CD8-positive, alpha-beta memory T cell (primary cell): Measurements from ENCODE around the gene ADD1. TPM values are rescaled to one million over a fixed set of nuclear protein-coding genes. Genes with fewer than 3 reads are reported as not detected.
A peak's percentile ranks its signal among the peaks of the same experiment; 100 is the strongest.

Source experiments
- CTCF ChIA-PET: fragments of 350-600 bp; sonication (Branson Sonifier 250); formaldehyde crosslinking; loops from one replicate; lab custom pipeline; 2021; ENCODE audit warnings: antibody characterized with exemption; lab: Charles Lee
- POLR2A ChIA-PET: fragments of 350-600 bp; sonication (Branson Sonifier 250); formaldehyde crosslinking; loops from one replicate; lab custom pipeline; 2021; ENCODE audit warnings: antibody characterized with exemption; lab: Charles Lee
- DNase-seq, 5 donors: peaks; one replicate each; pipeline versions ENCODE4 v3.0.0 to v3.0.0-alpha.2; 2020 to 2022; ENCODE audit warnings: mixed read lengths in 1 of 5
- H3K27ac ChIP-seq: one replicate; pipeline ENCODE4 v1.7.0; 2013; ENCODE audit warnings: low read depth, mild to moderate bottlenecking, low read length, moderate library complexity
- H3K27me3 ChIP-seq: 2 replicates; pipeline ENCODE4 v1.7.0; 2013; ENCODE audit warnings: low read length, mild to moderate bottlenecking; ENCODE audit not compliant: insufficient read depth, poor library complexity, severe bottlenecking
- H3K36me3 ChIP-seq: 2 replicates; pipeline ENCODE4 v1.7.0; 2013; ENCODE audit warnings: mild to moderate bottlenecking, low read length, moderate library complexity; ENCODE audit not compliant: insufficient read depth
- H3K4me1 ChIP-seq: 2 replicates; pipeline ENCODE4 v1.7.0; 2013; ENCODE audit warnings: mild to moderate bottlenecking, low read length, moderate library complexity; ENCODE audit not compliant: insufficient read depth
- H3K4me3 ChIP-seq: 2 replicates; pipeline ENCODE4 v1.7.0; 2013; ENCODE audit warnings: mild to moderate bottlenecking, low read length
- H3K9me3 ChIP-seq: 2 replicates; pipeline ENCODE4 v1.7.0; 2013; ENCODE audit warnings: mild to moderate bottlenecking, low read length
- H3K27ac Mint-ChIP-seq, 8 donors: one replicate each; pipeline ENCODE4 v1.8.0; 2020 to 2021; ENCODE audit warnings: mixed read lengths in 8 of 8, mild to moderate bottlenecking in 6 of 8, inconsistent platforms in 3 of 8, moderate library complexity in 3 of 8
- H3K27me3 Mint-ChIP-seq, 2 donors: one replicate each; pipeline ENCODE4 v1.8.0; 2020 to 2021; ENCODE audit warnings: mixed read lengths in 2 of 2, mild to moderate bottlenecking in 1 of 2, moderate library complexity in 1 of 2
- H3K36me3 Mint-ChIP-seq, 3 donors: one replicate each; pipeline ENCODE4 v1.8.0; 2020 to 2021; ENCODE audit warnings: mixed read lengths in 3 of 3, inconsistent platforms in 1 of 3, mild to moderate bottlenecking in 1 of 3
- H3K4me1 Mint-ChIP-seq, 3 donors: one replicate each; pipeline ENCODE4 v1.8.0; 2020 to 2021; ENCODE audit warnings: mixed read lengths in 3 of 3, inconsistent platforms in 1 of 3, mild to moderate bottlenecking in 1 of 3
- H3K4me3 Mint-ChIP-seq, 7 donors: one replicate each; pipeline ENCODE4 v1.8.0; 2020 to 2021; ENCODE audit warnings: mixed read lengths in 7 of 7, mild to moderate bottlenecking in 6 of 7, moderate library complexity in 4 of 7, inconsistent platforms in 2 of 7
- H3K9me3 Mint-ChIP-seq, 5 donors: one replicate each; pipeline ENCODE4 v1.8.0; 2020 to 2022; ENCODE audit warnings: mixed read lengths in 5 of 5, mild to moderate bottlenecking in 3 of 5, moderate library complexity in 2 of 5, inconsistent platforms in 1 of 5
- polyA plus RNA-seq: library from polyadenylated mRNA; unstranded; fragments of 300-500 nt; fragmentation: Illumina TruSeq; gene quantifications from one replicate; pipeline ENCODE4 v1.2.3, GENCODE V29; 2021
- total RNA-seq, 2 experiments: library from RNA; stranded (reverse); gene quantifications; one replicate each; pipeline ENCODE4 v1.2.3, GENCODE V29; 2021

Gene ADD1
- total and polyA plus RNA-seq, 3 experiments from 2014 or later: 185 to 217 (median 192) TPM

GRCh38 chr4:2867758-2868491 is 24.3 kb downstream of the ADD1 start:
- Mint-ChIP-seq H3K27ac (peak overlapping the region in 6 of 8 donors; percentile 21 to 94 (median 51)), H3K36me3 (peaks cover 0 to 33% (median 0%) of the 10 kb centered on the region in 3 donors), H3K4me3 (no peak overlapping the region), H3K9me3 (no peaks in the 10 kb centered on the region), H3K4me1 (peaks cover 68 to 90% (median 89%) of the 10 kb centered on the region in 3 donors), H3K27me3 (no peaks in the 10 kb centered on the region)
- Histone ChIP-seq H3K36me3 (peaks cover 3% of the 10 kb centered on the region), H3K27ac (no peak overlapping the region), H3K4me1 (peaks cover 31% of the 10 kb centered on the region), H3K9me3 (no peaks in the 10 kb centered on the region), H3K4me3 (no peak overlapping the region), H3K27me3 (no peaks in the 10 kb centered on the region)
- POLR2A ChIA-PET: no interaction called here
- CTCF ChIA-PET: interaction anchor here (1.4 kb wide), 1 partner anchor 17 kb away, joined by 4 read pairs; no protein-coding TSS in a partner anchor
- no peak for DNase-seq

- Mint-ChIP-seq H3K27ac (peak overlapping the region in 4 of 8 donors; percentile 51 to 94 (median 63)), H3K4me1 (peaks cover 73 to 90% (median 89%) of the 10 kb centered on the region in 3 donors), H3K36me3 (peaks cover 0 to 33% (median 0%) of the 10 kb centered on the region in 3 donors), H3K4me3 (peak overlapping the region in 1 of 7 donors; percentile 11), H3K9me3 (no peaks in the 10 kb centered on the region), H3K27me3 (no peaks in the 10 kb centered on the region)
- Histone ChIP-seq H3K4me1 (peaks cover 39% of the 10 kb centered on the region), H3K27me3 (no peaks in the 10 kb centered on the region), H3K9me3 (no peaks in the 10 kb centered on the region), H3K4me3 (no peak overlapping the region), H3K27ac (no peak overlapping the region), H3K36me3 (peaks cover 3% of the 10 kb centered on the region)
- CTCF ChIA-PET: interaction anchor here (1.7 kb wide), 1 partner anchor 105 kb away, joined by 5 read pairs; no protein-coding TSS in a partner anchor
- DNase-seq: no peak
- POLR2A ChIA-PET: no interaction called here
Observed at GRCh38 chr4:2868877-2869487, 25.3 kb downstream of the ADD1 start.

GRCh38 chr4:2869659-2870058 is 26.0 kb downstream of the ADD1 start:
- Mint-ChIP-seq H3K27ac (peak overlapping the region in 5 of 8 donors; percentile 10 to 81 (median 69)), H3K36me3 (peaks cover 0 to 33% (median 0%) of the 10 kb centered on the region in 3 donors), H3K4me1 (peaks cover 73 to 91% (median 86%) of the 10 kb centered on the region in 3 donors), H3K4me3 (no peak overlapping the region), H3K9me3 (no peaks in the 10 kb centered on the region), H3K27me3 (no peaks in the 10 kb centered on the region)
- ChIA-PET CTCF (interaction anchor here (1.7 kb wide), 1 partner anchor 106 kb away, joined by 5 read pairs; no protein-coding TSS in a partner anchor), POLR2A (no interaction called here)
- Histone ChIP-seq H3K9me3 (no peaks in the 10 kb centered on the region), H3K27ac (no peak overlapping the region), H3K36me3 (peaks cover 3% of the 10 kb centered on the region), H3K27me3 (no peaks in the 10 kb centered on the region), H3K4me1 (peaks cover 39% of the 10 kb centered on the region), H3K4me3 (no peak overlapping the region)
- DNase-seq: no peak

- H3K36me3 Mint-ChIP-seq: peaks cover 0 to 33% (median 0%) of the 10 kb centered on the region in 3 donors
- CTCF ChIA-PET: interaction anchor here (1.7 kb wide), 1 partner anchor 106 kb away, joined by 5 read pairs; no protein-coding TSS in a partner anchor
- no peak overlapping the region for H3K4me3 Mint-ChIP-seq
- no peaks in the 10 kb centered on the region for H3K27me3 Mint-ChIP-seq
- H3K27ac Mint-ChIP-seq: peak overlapping the region in 4 of 8 donors; percentile 7 to 74 (median 41)
- Histone ChIP-seq H3K36me3 (peaks cover 3% of the 10 kb centered on the region), H3K9me3 (no peaks in the 10 kb centered on the region), H3K4me3 (no peak overlapping the region), H3K4me1 (peaks cover 37% of the 10 kb centered on the region), H3K27ac (no peak overlapping the region), H3K27me3 (no peaks in the 10 kb centered on the region)
- no peaks in the 10 kb centered on the region for H3K9me3 Mint-ChIP-seq
- peaks cover 69 to 91% (median 82%) of the 10 kb centered on the region in 3 donors for H3K4me1 Mint-ChIP-seq
- no peak for DNase-seq
- POLR2A ChIA-PET: no interaction called here
Observed at GRCh38 chr4:2870082-2870481, 26.4 kb downstream of the ADD1 start.

GRCh38 chr4:2871466-2871865 is 27.8 kb downstream of the ADD1 start:
- Histone ChIP-seq H3K4me1 (peaks cover 34% of the 10 kb centered on the region), H3K27ac (no peak overlapping the region), H3K27me3 (no peaks in the 10 kb centered on the region), H3K36me3 (peaks cover 3% of the 10 kb centered on the region), H3K9me3 (no peaks in the 10 kb centered on the region), H3K4me3 (no peak overlapping the region)
- Mint-ChIP-seq H3K36me3 (peaks cover 0 to 44% (median 2%) of the 10 kb centered on the region in 3 donors), H3K9me3 (no peaks in the 10 kb centered on the region), H3K27ac (peak overlapping the region in 6 of 8 donors; percentile 54 to 80 (median 71)), H3K27me3 (no peaks in the 10 kb centered on the region), H3K4me1 (peaks cover 68 to 91% (median 81%) of the 10 kb centered on the region in 3 donors), H3K4me3 (peak overlapping the region in 1 of 7 donors; percentile 32)
- ChIA-PET CTCF (interaction anchor here (1.1 kb wide), 1 partner anchor 107 kb away, joined by 3 read pairs; no protein-coding TSS in a partner anchor), POLR2A (no interaction called here)
- no peak for DNase-seq

- Mint-ChIP-seq H3K27ac (peak overlapping the region in 6 of 8 donors; percentile 54 to 80 (median 71)), H3K36me3 (peaks cover 0 to 43% (median 2%) of the 10 kb centered on the region in 3 donors), H3K27me3 (no peaks in the 10 kb centered on the region), H3K4me3 (peak overlapping the region in 2 of 7 donors; percentile 10 to 32), H3K9me3 (no peaks in the 10 kb centered on the region), H3K4me1 (peaks cover 65 to 88% (median 77%) of the 10 kb centered on the region in 3 donors)
- H3K9me3 ChIP-seq: no peaks in the 10 kb centered on the region
- peaks cover 3% of the 10 kb centered on the region for H3K36me3 ChIP-seq
- no peak for DNase-seq
- no peak overlapping the region for H3K4me3 ChIP-seq
- H3K27ac ChIP-seq: no peak overlapping the region
- ChIA-PET CTCF (interaction anchor here (1.1 to 1.3 kb wide), 2 partner anchors 11 to 106 kb away, joined by 3 to 4 read pairs; no protein-coding TSS in a partner anchor), POLR2A (no interaction called here)
- H3K27me3 ChIP-seq: no peaks in the 10 kb centered on the region
- peaks cover 34% of the 10 kb centered on the region for H3K4me1 ChIP-seq
Observed at GRCh38 chr4:2871911-2872310, 28.3 kb downstream of the ADD1 start.

GRCh38 chr4:2873329-2873728 is 29.7 kb downstream of the ADD1 start:
- H3K27ac Mint-ChIP-seq: peak overlapping the region in 6 of 8 donors; percentile 29 to 76 (median 44)
- POLR2A ChIA-PET: no interaction called here

More at GRCh38 chr4:2873329-2873728, 29.7 kb downstream of the ADD1 start:
- peaks cover 3% of the 10 kb centered on the region for H3K36me3 ChIP-seq
- CTCF ChIA-PET: interaction anchor here (1.3 kb wide), 1 partner anchor 12 kb away, joined by 4 read pairs; no protein-coding TSS in a partner anchor
- no peak overlapping the region for H3K4me3 Mint-ChIP-seq
- no peaks in the 10 kb centered on the region for H3K9me3 Mint-ChIP-seq
- H3K27me3 ChIP-seq: no peaks in the 10 kb centered on the region
- H3K4me3 ChIP-seq: no peak overlapping the region
- H3K36me3 Mint-ChIP-seq: peaks cover 0 to 47% (median 7%) of the 10 kb centered on the region in 3 donors
- peaks cover 19% of the 10 kb centered on the region for H3K4me1 ChIP-seq
- no peaks in the 10 kb centered on the region for H3K27me3 Mint-ChIP-seq
- H3K9me3 ChIP-seq: no peaks in the 10 kb centered on the region
- DNase-seq: no peak
- H3K27ac ChIP-seq: no peak overlapping the region
- peaks cover 60 to 85% (median 74%) of the 10 kb centered on the region in 3 donors for H3K4me1 Mint-ChIP-seq
